HT1080 (cell line): ENCODE results near the gene HRNR. TPM values are rescaled to one million over a fixed set of nuclear protein-coding genes. Genes with fewer than 3 reads are reported as not detected.
A peak's percentile ranks its signal among the peaks of the same experiment; 100 is the strongest.
"Not testable (repeated sequence)": the region's sequence is repeated elsewhere in the genome, so short reads cannot be mapped to it uniquely, and the experiment has no call there.

Experiments
- DNase-seq: peaks from one replicate; pipeline ENCODE4 v3.0.0-alpha.2; 2015; ENCODE audit warnings: low read depth
- polyA plus RNA-seq, 2 experiments: library from polyadenylated mRNA; depleted of rRNA; stranded (reverse); fragments of >200 nt; gene quantifications; 2 replicates each; pipeline ENCODE4 v1.2.3, GENCODE V29; 2015
- total RNA-seq: library from RNA; depleted of rRNA; stranded (reverse); fragments of >200 nt; shearing (Covaris generic); gene quantifications from 2 replicates; pipeline ENCODE4 v1.2.3, GENCODE V29; 2014; rRNA removed

HRNR gene
- not detected in 2 replicates for total RNA-seq
- polyA plus RNA-seq (2015; cell fraction: cytosol; rRNA removed), result not detected in 2 replicates
- not detected in 2 replicates for polyA plus RNA-seq (2015; cell fraction: nucleus; rRNA removed)

DNA sequence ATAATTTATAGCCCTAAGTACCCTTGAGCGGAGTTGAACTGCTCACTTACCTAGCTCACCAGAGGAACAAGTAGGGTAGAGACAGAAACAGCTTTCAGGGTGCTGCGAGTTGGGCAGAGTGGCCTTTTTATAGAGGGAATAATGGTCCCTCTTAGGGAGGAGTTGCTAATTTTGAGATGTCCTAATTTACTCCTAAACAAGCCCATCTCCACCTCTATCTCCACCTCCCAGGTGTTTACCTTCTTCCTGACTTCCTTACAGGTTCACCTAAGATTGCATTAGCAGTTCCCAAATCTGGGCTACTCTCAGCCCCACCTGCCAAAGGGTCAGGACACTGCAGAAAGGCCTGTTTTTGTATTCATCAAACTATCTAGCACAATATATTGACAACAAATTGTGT is at the start of gene HRNR:
TSS of gene HRNR (minus strand) at position 101 of the 400 bp plus-strand sequence. CDS start 940 bp downstream, outside the sequence.
- DNase-seq, result no peak

DNA sequence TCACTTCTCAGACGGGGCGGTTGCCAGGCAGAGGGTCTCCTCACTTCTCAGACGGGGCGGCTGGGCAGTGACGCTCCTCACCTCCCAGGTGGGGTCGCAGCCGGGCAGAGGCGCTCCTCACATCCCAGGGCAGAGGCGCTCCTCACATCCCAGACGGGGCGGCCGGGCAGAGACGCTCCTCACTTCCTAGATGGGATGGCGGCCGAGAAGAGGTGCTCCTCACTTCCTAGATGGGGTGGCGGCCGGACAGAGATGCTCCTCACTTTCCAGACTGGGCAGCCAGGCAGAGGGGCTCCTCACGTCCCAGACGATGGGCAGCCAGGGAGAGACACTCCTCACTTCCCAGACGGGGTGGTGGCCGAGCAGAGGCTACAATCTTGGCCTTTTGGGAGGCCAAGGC is 32.4 kb upstream of the HRNR start:
- DNase-seq, result not testable (repeated sequence)

DNA sequence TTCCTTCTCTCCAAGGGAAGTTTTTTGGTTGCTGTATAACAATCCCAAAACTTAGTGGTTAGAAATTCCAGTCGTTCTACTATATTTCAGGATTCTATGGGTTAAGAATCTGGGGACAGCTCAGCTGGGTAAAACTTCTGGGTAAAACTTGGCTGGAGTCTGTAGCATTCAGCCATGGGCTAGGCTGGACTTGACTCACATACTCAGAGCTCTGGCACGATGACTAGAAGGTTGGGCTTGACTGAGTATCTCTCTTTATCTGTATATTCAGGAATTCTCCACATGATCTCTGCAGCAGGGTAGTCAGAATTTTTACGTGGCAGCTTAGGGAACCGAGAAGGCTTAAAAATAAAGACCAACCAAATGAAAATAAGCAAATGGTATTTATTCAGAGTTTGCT is 28.2 kb upstream of the HRNR start:
- peak; percentile 23 for DNase-seq

DNA sequence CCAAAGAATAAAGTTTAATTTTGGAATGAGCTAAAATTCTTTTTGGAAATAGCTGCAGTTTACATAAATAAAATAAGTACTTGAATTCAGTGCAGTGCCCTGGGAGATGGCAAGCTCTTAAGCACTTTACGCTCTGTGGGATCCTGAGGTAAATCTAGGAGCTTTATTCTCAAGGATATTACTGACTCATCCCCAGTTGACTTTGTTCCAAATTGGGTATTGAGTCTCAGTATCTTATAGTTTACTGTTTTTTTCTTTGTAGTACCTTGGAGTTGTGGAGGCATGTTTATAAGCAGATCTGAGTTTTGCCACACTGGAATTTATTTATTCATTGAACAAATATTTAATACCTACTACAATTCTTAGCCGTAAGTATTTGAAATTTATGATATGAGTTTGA is 27.4 kb upstream of the HRNR start:
- peak; percentile 42 for DNase-seq

DNA sequence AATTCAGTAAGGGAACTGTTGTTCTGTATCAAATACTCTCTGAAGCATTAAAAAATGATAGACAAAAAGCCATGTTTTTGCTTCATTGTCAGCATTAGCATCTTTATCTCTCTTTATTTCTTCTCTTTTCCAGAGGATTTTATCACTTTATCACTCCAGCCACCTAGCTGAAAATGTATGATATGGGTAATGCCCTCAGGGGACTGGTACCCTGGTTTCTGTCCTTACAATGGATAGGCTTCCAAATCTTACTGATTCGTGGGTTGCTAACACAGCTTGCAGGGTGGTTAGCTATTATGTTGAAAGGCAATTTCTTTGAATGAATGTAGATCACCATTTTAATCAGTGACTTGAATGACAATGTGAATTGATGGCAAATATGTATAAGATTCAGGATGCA is 23.3 kb upstream of the HRNR start:
- DNase-seq, result no peak

DNA sequence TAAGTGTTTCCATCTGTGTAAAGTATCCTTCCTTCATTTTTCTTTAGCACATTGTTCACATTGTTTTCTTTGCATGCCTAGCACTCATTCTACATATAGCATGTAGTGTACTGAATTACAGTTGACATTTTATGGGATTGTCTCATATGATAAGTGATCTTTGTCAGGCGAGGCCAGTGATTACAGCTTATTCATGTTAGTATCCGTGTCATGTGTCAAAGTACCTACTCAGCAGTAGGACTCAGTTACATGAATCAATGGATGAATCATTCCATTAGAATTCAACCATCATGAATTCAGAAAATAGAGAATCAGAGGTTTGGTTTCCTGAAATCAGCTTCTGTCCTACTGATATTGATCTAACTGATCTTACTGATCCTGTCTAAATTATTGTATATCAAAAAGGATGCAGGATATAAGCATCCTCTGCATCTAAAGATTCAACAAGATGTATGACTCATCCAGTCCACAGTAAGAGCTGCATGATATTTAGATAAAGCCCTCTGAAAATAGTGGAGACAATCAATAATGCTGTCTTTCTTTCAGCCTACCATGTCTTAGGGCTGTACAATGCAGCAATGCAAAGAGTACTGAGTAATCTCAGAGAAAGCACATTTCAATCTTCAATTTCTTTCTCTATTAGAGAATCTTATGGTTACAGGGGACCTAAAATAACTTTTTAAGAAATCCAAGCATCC is 20.7 kb upstream of the HRNR start:
- peak; percentile 69 for DNase-seq

DNA sequence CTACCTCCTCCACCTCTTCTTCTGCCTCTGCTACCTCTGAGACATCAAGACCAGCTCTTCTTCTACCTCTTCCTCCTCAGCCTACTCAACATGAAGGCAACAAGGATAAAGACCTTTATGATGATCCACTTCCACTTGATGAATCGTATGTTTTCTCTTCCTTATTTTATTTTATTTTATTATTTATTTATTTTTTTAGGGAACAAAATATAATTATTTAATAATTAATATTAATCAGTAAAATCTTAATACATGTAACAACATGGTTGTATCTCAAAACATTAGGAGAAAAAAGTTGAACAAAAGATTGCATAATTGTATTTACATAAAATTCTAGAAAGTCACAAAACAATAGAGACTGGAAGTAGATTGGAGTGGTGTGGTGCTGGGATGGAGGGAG is 13.1 kb upstream of the HRNR start:
- DNase-seq, result no peak

DNA sequence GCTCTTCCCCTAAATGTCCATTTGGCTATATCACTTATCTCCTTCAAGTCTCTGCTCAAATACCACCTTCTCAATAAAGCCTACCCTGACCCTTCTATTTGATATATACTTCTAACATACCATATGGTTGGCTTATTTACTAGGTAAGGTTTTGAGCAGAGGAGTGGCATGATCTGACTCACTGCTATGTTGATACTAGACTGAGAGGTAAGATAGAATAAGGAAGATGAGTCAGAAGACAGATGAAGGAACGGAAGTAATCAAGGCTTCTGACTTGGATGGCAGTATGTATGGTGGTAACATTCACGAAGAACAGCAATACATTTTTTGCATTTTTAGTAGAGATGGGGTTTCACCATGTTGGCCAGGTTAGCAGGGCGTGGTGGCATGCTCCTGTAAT is 4.8 kb upstream of the HRNR start:
- DNase-seq, result peak; percentile 75

DNA sequence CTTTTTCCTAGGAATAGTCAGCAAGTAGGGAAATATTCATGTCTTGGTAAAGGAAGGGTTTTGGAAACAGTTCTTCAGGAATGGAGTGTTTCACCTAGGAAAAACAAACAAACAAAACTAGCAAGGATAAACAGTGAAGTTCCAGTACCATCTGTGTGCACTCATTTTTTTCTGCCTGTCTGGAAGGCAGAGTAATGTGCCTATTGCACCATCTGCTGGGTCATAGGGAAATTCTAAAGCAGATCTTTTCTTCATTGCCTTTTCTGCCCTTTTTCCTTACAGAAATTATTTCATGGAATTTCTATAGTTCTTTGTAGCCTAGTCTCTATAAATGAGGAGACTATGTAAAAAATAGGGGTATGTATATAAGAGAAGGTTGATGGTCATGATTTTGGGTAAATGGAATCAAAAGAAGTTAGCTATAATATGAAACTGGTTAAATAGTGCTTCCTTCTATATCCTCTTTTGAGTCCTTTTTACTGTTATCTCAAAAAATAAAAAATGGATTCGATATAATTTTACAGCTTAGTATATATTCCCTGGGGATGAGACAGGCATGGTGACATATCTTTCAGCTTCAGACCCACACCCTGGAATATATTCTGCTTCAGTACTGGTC is 3.4 kb upstream of the HRNR start:
- no peak for DNase-seq

DNA sequence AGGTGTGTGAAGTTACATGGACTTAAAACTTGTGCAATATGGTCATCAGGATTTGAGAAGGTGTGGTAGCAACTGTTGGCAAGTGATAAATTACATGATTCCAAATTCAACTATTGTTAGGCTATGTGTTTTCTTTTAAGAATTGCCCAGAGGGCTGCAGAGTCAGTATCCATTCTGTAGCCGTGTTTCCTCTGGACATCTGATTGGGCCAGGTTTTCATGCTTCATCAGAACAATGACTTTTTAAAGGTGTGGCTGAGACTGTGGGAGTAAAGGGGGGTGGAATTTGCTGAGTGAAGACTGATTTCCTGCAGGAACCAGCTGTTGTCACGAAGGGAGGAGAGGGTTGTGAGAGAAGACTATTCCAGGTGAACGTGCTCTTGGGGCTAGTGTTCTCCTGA is 1.7 kb upstream of the HRNR start:
- DNase-seq, result no peak

DNA sequence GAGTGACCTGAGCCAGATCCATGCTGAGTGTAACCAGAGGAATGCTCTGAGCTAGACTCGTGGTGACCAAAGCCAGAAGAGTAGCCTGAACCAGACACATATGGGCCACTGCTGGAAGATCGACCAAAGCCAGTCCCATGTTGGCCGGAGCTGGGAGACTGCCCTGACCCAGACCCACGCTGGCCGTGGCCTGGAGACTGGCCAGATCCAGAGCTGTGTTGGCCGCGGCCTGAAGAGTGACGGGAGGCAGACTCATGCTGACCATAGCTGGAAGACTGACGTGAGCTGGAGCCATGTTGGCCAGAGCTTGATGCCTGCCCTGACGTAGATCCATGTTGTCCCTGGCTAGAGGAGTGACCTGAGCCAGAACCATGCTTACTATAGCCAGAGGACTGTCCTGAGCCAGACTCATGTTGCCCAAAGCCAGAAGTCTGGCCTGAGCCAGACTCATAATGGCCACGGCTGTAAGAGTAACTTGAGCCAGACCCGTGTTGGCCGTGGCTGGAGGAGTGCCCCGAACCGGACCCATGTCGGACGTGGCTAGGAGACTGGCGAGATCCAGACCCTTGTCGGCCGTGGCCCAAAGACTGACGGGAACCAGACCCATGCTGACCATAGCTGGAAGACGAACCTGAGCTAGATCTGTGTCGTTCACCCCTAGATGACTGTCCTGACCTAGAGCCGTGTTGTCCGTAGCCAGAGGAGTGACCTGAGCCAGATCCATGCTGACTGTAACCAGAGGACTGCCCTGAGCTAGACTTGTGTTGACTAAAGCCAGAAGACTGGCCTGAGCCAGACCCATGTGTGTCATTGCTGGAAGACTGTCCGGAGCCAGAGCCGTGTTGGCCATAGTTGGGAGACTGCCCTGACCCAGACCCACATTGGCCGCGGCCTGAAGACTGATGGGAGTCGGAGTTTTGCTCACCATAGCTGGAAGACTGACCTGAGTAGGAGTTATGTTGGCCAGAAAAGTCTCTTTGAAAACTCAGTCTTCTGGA is 3.5 kb downstream of the HRNR start:
- DNase-seq, result no peak

DNA sequence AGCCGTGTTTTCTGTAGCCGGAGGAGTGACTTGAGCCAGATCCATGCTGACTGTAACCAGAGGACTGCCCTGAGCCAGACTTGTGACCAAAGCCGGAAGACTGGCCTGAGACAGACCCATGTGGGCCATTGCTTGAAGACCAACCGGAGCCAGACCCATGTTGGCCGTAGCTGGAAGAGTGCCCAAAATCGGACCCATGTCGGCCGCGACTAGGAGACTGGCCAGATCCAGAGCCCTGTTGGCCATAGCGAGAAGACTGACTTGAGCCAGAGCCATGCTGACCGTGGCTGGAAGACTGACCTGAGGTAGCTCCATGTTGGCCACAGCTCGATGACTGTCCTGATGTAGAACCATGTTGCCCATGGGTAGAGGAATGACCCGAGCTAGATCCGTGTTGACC is 4.6 kb downstream of the HRNR start:
- DNase-seq, result not testable (repeated sequence)

DNA sequence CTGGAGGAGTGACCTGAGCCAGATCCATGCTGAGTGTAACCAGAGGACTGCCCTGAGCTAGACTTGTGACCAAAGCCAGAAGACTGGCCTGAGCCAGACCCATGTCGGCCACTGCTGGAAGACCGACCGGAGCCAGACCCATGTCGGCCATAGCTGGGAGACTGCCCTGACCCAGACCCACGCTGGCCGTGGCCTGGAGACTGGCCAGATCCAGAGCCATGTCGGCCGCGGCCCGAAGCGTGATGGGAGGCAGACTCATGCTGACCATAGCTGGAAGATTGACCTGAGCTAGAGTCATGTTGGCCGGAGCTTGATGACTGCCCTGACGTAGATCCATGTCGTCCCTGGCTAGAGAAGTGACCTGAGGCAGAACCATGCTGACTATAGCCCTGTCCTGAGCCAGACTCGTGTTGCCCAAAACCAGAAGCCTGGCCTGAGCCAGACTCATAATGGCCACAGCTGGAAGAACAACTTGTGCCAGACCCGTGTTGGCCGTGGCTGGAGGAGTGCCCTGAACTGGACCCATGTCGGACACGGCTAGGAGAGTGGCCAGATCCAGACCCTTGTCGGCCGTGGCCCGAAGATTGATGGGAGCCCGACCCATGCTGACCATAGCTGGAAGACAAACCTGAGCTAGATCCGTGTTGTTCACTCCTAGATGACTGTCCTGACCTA is 5.1 kb downstream of the HRNR start:
- DNase-seq, result no peak

DNA sequence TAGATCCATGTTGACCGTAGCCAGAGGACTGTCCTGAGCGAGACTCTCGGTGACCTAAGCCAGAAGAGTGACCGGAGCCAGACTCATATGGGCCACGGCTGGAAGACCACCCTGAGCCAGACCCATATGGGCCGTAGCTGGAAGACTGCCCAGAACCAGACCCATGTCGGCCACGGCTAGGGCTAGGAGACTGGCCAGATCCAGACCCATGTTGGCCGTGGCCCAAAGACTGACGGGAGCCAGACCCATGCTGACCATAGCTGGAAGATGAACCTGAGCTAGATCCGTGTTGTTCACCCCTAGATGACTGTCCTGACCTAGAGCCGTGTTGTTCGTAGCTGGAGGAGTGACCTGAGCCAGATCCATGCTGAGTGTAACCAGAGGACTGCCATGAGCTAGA is 8.4 kb downstream of the HRNR start:
- DNase-seq, result not testable (repeated sequence)

DNA sequence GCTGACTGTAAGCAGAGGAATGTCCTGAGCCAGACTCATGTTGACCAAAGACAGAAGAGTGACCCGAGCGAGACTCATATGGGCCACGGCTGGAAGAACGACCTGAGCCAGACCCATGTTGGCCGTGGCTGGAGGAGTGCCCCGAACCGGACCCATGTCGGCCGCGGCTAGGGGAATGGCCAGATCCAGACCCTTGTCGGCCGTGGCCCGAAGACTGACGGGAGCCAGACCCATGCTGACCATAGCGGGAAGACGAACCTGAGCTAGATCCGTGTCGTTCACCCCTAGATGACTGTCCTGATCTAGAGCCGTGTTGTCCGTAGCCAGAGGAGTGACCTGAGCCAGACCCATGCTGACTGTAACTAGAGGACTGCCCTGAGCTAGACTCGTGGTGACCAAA is 9.1 kb downstream of the HRNR start:
- DNase-seq, result not testable (repeated sequence)

DNA sequence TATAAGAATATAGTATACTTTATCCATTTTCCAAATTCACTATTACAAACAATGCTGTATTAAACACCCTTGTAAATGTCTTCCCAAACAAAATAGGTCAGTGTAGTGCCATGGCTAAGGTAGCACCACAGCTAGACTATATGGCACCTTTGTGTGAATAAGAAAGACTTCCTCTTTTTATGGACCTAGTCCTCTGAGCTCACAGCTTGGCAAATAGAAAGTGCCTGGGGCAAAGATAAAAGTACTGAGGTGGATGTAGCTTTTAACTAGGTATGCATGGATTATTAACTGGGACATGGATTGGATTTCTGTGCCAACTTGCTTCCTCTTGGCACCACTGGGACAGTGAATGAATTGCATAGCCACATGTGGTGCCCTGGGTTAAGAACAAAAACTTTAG is 25.0 kb downstream of the HRNR start:
- no peak for DNase-seq

DNA sequence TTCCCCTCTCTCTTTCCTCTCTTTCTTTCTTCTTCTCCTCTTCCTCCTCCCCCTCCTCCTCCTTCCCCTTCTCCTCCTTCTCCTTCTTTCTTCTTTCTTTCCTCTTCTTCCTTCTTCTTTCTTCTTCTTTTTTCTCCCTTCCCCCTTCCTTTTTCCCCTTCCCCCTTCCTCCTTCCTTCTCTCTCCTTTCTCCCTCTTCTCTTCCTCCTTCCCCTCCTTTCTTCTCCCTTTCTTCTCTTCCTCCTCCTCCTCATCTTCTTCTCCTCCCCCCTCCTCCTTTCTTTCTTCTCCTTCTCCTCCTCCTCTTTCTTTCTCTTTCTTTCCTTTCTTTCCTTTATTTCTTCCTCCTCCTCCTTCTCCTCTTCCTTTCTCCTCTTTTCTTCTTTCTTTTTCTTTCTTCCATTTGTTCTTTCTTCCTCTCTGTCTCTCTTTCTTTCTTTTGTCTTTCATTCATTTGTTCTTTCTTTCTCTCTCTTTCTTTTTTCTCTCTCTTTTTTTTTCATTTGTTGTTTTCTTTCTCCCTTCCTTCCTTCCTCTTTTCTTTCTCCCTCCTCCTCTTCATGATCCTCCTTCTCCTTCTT is 26.5 kb downstream of the HRNR start:
- DNase-seq, result no peak

DNA sequence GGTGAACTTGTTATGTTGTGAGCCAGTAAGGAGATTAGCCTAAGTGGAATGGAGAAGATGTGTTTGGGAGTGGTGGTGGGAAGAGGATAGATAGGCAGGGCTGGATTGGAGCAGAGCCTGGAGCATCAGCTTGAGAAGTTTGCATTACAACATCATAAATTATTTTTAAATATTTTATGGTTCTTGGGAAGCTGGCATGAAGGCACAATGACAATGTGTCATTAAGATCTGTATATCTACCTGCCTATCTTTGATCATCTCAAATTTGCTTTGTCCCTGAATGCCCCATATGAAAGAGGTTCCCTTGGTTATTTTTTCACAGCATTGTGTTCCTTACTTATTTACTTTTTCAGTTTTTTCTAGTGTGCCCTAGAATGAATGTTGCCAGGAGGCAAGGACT is 32.3 kb downstream of the HRNR start:
- no peak for DNase-seq

DNA sequence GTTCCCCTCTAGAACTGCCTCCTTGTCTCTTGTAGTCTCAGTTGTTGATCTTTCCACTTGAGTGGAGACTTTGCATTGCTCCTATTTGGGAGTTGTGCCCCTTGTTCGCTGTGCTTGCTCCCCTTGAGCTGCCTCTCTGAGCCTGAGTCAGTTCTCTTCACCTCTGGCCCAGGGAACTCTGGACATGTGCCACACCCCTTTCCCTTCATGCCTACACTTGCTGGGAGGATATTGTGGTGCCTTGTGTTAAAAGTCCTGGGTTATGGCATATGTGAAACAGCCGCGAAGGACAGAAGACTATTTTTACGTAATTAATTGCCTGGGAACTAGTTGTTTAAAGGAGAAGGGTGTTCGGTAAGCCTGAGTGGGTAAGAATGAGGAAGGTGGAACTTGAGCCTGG is 32.7 kb downstream of the HRNR start:
- no peak for DNase-seq

DNA sequence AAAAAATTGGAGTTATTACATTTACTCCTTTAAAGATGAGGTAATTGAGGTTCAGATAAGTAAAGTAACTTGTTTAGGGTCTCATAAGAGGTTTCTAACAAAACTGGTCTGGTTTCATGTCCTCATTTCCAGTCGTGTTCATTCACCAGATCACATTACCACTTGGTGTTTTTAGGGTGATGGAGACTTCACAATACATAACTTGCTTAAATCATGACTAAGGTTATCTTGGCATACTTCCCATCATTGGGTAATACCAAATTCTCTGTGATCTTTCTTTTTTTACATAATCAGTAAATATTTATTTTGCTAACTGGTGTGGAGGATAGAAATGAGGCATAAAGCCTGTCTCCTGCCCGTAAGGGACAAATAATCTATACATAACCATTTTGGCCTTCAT is 33.4 kb downstream of the HRNR start:
- DNase-seq, result no peak
